Cardiac fibroblast (primary cell): ENCODE results near the gene TERB1.

Source experiments
- DNase-seq, 2 donors: peaks; one replicate each; pipeline versions ENCODE4 v3.0.0 to v3.0.0-alpha.2; 2010; ENCODE audit warnings: low read depth in 2 of 2
- H3K4me3 ChIP-seq, 2 donors: replicated peaks in 1 of 2; 1 replicate in 1 of 2; 2 replicates in 1 of 2; pipeline ENCODE4 v1.5.1; 2011; ENCODE audit warnings: low read depth in 2 of 2, low read length in 2 of 2, mild to moderate bottlenecking in 2 of 2, moderate library complexity in 1 of 2
- TF ChIP-seq, protein P1 (sequence below): IDR thresholded peaks from one replicate; pipeline ENCODE4 v1.5.1; 2011; ENCODE audit warnings: low read depth, mild to moderate bottlenecking, low read length, inconsistent platforms

Gene TERB1, protein sequence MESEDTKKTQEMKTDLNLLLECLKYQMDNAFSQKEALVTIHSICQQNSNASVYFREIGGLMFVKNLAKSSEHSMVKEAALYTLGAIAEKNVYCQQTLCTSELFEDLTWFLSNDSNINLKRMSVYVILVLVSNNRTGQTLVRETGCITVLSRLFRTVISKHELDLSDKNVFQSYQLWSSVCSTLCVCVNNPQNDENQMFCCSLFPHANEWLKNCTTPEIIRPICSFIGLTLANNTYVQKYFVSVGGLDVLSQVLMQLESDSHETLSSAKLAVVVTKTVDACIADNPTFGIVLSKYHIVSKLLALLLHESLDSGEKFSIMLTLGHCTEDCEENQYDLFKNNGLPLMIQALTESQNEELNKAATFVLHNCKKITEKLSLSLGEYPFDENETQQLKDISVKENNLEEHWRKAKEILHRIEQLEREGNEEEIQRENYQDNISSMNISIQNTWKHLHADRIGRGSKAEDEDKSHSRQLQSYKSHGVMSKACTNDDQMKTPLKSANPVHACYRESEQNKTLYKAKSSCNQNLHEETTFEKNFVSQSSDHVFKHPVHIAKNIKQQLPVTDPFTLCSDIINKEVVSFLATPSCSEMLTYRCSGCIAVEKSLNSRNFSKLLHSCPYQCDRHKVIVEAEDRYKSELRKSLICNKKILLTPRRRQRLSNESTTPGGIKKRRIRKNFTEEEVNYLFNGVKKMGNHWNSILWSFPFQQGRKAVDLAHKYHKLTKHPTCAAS

GRCh38 chr16:66801320-66802105 lies at the start of gene TERB1:
Gene TERB1 (minus strand): TSS chr16:66801584. CDS start chr16:66796798, 4,786 bp downstream.
- no peak for DNase-seq
- no peak within 1 kb of the TSS for H3K4me3 ChIP-seq
- TF ChIP-seq, protein P1, sequence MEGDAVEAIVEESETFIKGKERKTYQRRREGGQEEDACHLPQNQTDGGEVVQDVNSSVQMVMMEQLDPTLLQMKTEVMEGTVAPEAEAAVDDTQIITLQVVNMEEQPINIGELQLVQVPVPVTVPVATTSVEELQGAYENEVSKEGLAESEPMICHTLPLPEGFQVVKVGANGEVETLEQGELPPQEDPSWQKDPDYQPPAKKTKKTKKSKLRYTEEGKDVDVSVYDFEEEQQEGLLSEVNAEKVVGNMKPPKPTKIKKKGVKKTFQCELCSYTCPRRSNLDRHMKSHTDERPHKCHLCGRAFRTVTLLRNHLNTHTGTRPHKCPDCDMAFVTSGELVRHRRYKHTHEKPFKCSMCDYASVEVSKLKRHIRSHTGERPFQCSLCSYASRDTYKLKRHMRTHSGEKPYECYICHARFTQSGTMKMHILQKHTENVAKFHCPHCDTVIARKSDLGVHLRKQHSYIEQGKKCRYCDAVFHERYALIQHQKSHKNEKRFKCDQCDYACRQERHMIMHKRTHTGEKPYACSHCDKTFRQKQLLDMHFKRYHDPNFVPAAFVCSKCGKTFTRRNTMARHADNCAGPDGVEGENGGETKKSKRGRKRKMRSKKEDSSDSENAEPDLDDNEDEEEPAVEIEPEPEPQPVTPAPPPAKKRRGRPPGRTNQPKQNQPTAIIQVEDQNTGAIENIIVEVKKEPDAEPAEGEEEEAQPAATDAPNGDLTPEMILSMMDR, result no peak

GRCh38 chr16:66850115-66850815 lies 48.9 kb upstream of the TERB1 start:
- TF ChIP-seq, protein P1, result no peak
- no peak overlapping the region for H3K4me3 ChIP-seq
- no peak for DNase-seq

GRCh38 chr16:66849549-66849948 lies 48.2 kb upstream of the TERB1 start:
- H3K4me3 ChIP-seq, result no peak overlapping the region
- TF ChIP-seq, protein P1, result no peak
- DNase-seq, result no peak

- DNase-seq, result no peak
- no peak overlapping the region for H3K4me3 ChIP-seq
- TF ChIP-seq, protein P1, result no peak
Observed at GRCh38 chr16:66849021-66849420, 47.6 kb upstream of the TERB1 start.

GRCh38 chr16:66848172-66848571 lies 46.8 kb upstream of the TERB1 start:
- H3K4me3 ChIP-seq, result no peak overlapping the region
- TF ChIP-seq, protein P1, result no peak
- no peak for DNase-seq

DNA sequence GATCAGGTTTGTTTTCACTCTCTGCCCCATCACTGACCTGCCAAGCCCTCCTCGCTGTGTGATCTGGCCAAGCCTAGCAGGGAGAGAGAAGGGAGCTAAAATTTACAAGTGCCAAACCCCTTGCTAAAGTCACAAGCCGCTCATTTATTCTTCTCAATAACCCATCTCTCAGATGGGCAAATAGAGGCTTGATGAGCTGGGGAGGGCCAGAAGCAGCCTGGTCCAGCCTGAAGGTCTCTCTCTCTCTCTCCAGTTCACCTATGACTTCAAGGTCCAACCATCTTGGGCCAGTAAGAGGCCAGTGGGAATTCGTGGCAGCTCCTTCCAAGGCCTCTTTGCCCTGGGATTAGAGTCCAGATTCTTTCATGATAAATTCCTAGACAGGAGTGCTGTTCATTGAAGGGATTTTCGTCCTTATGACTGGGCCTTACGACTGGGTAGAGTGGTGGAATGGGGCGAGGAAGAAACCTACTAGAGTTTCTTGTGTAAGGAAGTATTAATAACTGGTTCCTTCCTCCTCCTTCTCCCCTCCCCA lies 46.2 kb upstream of the TERB1 start:
- no peak for DNase-seq
- TF ChIP-seq, protein P1, result no peak
- no peak overlapping the region for H3K4me3 ChIP-seq
